IPS-15b (cell line): ENCODE measurements around the gene COQ5.

Experiments
- H3K27me3 ChIP-seq: one replicate; pipeline ENCODE4 v1.6.1; 2013; ENCODE audit warnings: low read length; ENCODE audit not compliant: control insufficient read depth, insufficient read depth
- H3K36me3 ChIP-seq: one replicate; pipeline ENCODE4 v1.6.1; 2013; ENCODE audit warnings: low read length; ENCODE audit not compliant: control insufficient read depth, insufficient read depth
- H3K4me1 ChIP-seq: one replicate; pipeline ENCODE4 v1.6.1; 2013; ENCODE audit warnings: mild to moderate bottlenecking, low read length; ENCODE audit not compliant: control insufficient read depth, insufficient read depth
- H3K4me3 ChIP-seq: one replicate; pipeline ENCODE4 v1.5.1; 2013; ENCODE audit warnings: low read depth, low read length
- H3K9ac ChIP-seq: one replicate; pipeline ENCODE4 v1.6.1; 2013; ENCODE audit warnings: low read depth, mild to moderate bottlenecking, low read length
- H3K9me3 ChIP-seq: one replicate; pipeline ENCODE4 v1.6.1; 2013; ENCODE audit warnings: mild to moderate bottlenecking, low read length; ENCODE audit not compliant: control insufficient read depth, insufficient read depth

COQ5 gene, protein sequence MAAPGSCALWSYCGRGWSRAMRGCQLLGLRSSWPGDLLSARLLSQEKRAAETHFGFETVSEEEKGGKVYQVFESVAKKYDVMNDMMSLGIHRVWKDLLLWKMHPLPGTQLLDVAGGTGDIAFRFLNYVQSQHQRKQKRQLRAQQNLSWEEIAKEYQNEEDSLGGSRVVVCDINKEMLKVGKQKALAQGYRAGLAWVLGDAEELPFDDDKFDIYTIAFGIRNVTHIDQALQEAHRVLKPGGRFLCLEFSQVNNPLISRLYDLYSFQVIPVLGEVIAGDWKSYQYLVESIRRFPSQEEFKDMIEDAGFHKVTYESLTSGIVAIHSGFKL

DNA sequence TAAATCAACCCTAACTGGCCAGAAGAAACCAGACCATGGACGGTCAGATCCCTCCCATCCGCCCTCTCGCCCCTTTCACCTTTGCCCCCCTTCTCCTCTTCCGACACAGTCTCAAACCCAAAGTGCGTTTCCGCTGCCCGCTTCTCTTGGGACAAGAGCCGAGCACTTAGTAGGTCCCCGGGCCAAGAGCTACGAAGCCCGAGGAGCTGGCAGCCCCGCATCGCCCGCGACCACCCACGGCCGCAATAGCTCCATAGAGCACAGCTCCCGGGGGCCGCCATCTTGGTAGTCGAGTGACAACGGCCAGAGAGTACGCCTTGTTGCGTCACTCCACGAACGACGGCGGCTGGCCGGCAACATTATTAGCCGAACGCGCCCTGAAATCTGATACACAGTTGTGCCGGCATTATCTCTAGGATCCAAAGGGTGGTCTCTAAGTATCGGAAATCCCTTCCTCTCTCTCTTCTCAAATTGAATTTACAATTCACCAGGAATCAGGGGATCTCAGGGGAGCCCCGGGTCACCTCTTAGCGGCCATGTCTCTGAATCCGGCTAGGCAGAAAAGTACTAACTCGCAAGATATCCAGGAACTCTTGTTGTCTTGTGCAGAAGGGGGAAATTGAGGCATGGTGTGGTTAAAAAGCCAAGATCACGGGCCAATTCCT is at the start of gene COQ5:
COQ5 (minus strand) TSS at position 298 of the 665 bp plus-strand sequence; CDS start at position 281, 17 bp downstream.
- peaks cover 3% of the 10 kb centered on the region for H3K4me1 ChIP-seq
- peak within 1 kb of the TSS; percentile 81 for H3K9ac ChIP-seq
- H3K36me3 ChIP-seq, result no peaks in the 10 kb centered on the region

DNA sequence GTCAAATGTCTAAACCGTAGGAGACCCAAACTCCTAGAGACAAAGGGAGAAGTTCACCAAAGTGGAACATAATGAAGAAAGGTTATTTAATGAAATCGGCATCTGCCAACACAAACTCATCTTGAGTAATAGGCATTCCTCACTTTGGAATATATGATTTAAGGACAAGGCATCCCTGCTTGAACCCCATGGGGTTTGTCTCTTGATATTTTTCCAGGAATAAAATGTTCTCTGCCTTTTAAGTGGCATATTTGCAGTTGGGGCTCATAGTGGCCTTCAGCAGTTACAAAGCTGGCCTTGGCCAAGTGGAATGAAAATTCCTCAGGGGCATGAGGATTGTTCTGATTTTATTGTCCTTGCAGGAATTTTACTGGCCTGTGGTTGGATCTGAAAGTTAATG is 45.1 kb upstream of the COQ5 start:
- no peak overlapping the region for H3K4me3 ChIP-seq

More for the DNA sequence above, at the start of gene COQ5:
- Histone ChIP-seq H3K27me3 (no peaks in the 10 kb centered on the region), H3K4me3 (peak within 1 kb of the TSS; percentile 99), H3K9me3 (no peaks in the 10 kb centered on the region)

DNA sequence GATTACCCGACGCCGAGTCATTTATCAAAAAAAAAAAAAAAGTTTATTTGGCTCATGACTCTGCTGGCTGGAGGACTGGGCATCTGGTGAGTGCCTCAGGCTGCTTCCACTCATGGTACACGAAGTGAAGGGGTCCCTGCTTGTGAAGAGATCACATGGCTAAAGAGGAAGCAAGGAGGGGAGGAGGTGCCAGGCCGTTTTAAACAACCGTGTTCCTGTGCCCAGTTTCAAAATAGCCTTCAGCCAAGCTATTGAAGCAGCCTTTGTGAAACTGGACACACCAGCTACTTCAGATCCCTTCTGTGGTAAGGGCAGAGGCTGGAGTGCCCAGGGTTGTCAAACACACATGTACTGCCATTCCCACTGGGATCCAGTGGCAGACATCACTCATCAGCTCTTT is 44.6 kb upstream of the COQ5 start:
- Histone ChIP-seq H3K36me3 (peaks cover 44% of the 10 kb centered on the region), H3K4me3 (no peak overlapping the region), H3K9ac (no peak overlapping the region), H3K27me3 (no peaks in the 10 kb centered on the region), H3K9me3 (no peaks in the 10 kb centered on the region), H3K4me1 (no peaks in the 10 kb centered on the region)

More for the DNA sequence above, 45.1 kb upstream of the COQ5 start:
- no peaks in the 10 kb centered on the region for H3K9me3 ChIP-seq
- peaks cover 49% of the 10 kb centered on the region for H3K36me3 ChIP-seq
- no peak overlapping the region for H3K9ac ChIP-seq
- no peaks in the 10 kb centered on the region for H3K4me1 ChIP-seq
- H3K27me3 ChIP-seq, result no peaks in the 10 kb centered on the region

DNA sequence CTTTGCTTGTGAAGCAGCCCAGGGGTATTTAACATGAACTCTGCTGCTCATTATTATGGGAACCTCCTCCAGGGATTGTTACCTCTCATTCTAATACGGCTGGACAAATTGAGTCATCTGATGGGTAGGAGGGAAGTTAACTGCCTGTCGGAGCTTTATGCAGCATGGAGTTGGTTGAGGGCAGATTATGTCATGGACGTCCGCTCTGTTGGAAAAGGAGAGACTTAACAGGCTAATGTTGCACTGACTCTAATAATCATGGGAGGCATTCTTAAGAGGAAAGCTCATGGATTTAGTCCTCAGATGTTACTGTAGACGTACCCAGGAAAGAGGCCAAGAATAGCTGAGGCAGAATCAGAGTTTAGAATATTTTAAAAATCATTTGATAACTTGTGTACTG is 42.3 kb upstream of the COQ5 start:
- Histone ChIP-seq H3K4me1 (no peaks in the 10 kb centered on the region), H3K36me3 (peaks cover 39% of the 10 kb centered on the region)

DNA sequence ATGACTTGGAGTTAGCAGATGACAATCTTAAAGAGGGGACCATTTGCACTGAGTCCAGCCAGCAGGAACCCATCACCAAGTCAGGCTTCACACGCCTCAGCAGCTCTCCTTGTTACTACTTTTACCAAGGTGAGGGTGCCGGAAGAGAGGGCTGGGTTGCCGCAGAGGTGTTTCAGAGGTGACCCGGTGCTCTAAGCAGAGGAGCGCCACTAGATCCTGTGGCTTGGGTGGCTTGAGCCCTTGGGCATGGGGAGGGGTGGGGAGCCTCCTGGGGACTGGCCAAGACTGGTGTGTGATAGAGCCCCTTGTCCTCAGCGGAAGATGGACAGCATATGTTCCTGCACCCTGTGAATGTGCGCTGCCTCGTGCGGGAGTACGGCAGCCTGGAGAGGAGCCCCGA is 34.5 kb upstream of the COQ5 start:
- Histone ChIP-seq H3K4me3 (no peak overlapping the region), H3K36me3 (peaks cover 54% of the 10 kb centered on the region), H3K4me1 (no peaks in the 10 kb centered on the region), H3K27me3 (no peaks in the 10 kb centered on the region), H3K9me3 (no peaks in the 10 kb centered on the region), H3K9ac (no peak overlapping the region)

More for the DNA sequence above, 42.3 kb upstream of the COQ5 start:
- Histone ChIP-seq H3K4me3 (no peak overlapping the region), H3K27me3 (no peaks in the 10 kb centered on the region), H3K9ac (no peak overlapping the region), H3K9me3 (no peaks in the 10 kb centered on the region)

DNA sequence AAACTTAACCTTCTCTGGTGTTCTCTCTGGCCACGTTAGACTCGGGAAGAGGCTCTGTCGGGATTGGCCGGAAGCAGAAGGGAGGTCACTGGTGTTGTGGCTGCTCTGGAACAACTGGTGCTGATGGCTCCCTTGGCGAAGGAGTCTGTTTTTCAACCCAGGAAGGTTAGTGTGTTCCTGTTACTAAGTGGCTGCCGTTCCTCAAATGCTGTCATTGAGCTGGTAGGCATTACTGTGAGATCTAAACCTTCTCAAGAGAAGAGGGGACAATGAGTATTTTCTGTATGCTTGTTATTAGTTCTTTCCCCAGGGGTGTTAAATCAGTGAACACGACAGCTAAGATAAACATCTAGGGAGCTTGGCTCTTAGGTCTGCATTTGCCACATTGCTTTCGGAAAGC is 33.9 kb upstream of the COQ5 start:
- peaks cover 51% of the 10 kb centered on the region for H3K36me3 ChIP-seq
- H3K27me3 ChIP-seq, result no peaks in the 10 kb centered on the region
- H3K9ac ChIP-seq, result no peak overlapping the region
- no peaks in the 10 kb centered on the region for H3K9me3 ChIP-seq
- H3K4me3 ChIP-seq, result no peak overlapping the region
- H3K4me1 ChIP-seq, result no peaks in the 10 kb centered on the region

DNA sequence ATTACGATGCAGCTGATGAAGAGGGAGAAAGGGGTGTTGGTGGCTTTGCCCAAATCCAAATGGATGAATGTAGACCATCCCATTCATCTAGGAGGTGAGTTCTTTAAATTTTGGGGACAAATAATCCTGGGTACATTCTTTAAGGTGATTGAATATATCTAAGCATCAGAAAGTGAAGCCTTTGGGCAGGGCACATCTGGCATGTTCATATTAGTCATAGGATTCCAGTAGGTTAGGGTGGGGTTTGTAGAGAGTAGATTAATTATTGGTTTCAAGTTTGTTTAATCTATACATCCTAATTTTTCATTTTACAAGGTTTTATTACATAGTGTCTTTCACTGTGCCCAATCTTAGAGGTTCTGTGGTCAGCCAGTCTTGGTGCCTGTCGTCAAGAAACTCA is 28.6 kb upstream of the COQ5 start:
- H3K27me3 ChIP-seq, result no peaks in the 10 kb centered on the region
- no peak overlapping the region for H3K9ac ChIP-seq
- H3K9me3 ChIP-seq, result no peaks in the 10 kb centered on the region
- H3K4me1 ChIP-seq, result no peaks in the 10 kb centered on the region
- no peak overlapping the region for H3K4me3 ChIP-seq
- peaks cover 35% of the 10 kb centered on the region for H3K36me3 ChIP-seq

DNA sequence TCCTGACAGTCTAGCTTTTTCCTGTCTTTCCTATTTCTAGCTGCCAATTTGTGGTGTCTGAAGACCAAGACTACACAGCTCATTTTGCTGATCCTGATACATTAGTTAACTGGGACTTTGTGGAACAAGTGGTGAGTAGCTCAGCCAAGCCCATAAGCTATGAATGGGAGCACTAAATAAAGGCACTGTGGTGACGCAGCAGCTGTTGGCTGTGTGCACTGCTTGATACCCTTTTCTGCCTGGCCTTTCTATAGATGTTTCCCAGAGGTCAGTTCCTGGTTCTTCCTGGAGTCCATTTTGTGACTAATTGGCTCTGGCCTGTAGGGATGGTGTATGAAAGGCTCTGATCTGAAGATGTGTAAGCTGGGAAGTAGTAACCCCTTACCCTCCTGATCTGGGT is 25.7 kb upstream of the COQ5 start:
- Histone ChIP-seq H3K36me3 (peaks cover 24% of the 10 kb centered on the region), H3K27me3 (no peaks in the 10 kb centered on the region), H3K4me1 (no peaks in the 10 kb centered on the region), H3K9ac (no peak overlapping the region), H3K4me3 (no peak overlapping the region), H3K9me3 (no peaks in the 10 kb centered on the region)

DNA sequence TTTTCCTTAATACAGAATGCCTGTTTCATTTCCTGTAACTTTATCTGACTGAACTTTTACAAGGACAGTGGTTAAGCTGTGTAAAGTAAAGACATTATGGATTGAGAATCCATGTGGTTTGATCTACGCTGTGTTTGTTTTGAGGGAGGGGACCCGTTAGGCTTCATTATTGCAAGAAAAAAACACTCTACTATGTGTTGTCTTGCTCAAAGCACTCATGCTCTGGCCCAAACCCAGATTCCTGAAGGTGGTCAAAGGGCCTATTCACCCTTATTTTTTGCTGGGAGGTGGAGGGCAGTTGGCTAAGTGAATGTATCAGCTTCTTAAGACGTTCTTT is 17.1 kb upstream of the COQ5 start:
- H3K4me1 ChIP-seq, result no peaks in the 10 kb centered on the region
- H3K4me3 ChIP-seq, result no peak overlapping the region
- H3K27me3 ChIP-seq, result no peaks in the 10 kb centered on the region
- no peak overlapping the region for H3K9ac ChIP-seq
- H3K36me3 ChIP-seq, result peaks cover 5% of the 10 kb centered on the region
- H3K9me3 ChIP-seq, result no peaks in the 10 kb centered on the region

DNA sequence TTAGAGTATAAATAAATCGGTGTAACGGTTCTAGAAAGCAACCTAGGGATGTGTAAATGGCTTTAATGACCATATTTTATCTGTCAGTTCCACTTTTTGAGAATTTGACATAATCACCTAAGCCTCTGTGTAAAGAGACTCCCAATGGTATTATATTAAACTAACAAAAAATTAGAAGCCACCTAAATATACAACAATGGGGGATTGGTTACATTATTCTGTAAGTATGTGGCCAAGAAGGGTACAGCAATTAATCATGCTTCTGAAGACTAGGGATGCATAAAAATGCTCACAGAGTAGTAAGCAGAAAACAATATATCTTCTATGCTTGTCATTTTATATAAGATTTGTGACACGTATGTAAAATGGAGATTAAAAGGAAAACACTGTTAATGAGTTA is 15.7 kb upstream of the COQ5 start:
- no peaks in the 10 kb centered on the region for H3K9me3 ChIP-seq
- no peaks in the 10 kb centered on the region for H3K4me1 ChIP-seq
- no peak overlapping the region for H3K4me3 ChIP-seq
- peaks cover 5% of the 10 kb centered on the region for H3K36me3 ChIP-seq
- no peaks in the 10 kb centered on the region for H3K27me3 ChIP-seq
- H3K9ac ChIP-seq, result no peak overlapping the region

DNA sequence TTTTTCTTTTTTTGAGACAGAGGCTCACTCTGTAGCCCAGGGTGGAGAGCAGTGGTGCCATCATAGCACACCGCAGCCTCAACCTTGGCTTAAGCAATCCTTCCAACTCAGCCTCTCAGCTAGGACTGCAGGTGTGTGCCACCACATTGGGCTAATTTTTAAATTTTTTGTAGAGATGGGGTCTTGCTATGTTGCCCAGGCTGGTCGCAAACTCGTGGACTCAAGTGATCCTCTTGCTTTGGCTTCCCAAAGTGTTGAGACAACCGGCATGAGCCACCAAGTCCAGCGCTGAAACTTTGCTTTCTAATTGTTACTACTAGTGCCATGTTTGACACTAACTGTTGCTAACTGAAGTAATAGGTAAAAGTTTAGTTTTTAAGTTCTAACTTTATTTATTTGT is 13.2 kb upstream of the COQ5 start:
- Histone ChIP-seq H3K27me3 (no peaks in the 10 kb centered on the region), H3K4me3 (no peak overlapping the region), H3K9me3 (no peaks in the 10 kb centered on the region), H3K9ac (no peak overlapping the region), H3K36me3 (peaks cover 3% of the 10 kb centered on the region), H3K4me1 (peaks cover 6% of the 10 kb centered on the region)

DNA sequence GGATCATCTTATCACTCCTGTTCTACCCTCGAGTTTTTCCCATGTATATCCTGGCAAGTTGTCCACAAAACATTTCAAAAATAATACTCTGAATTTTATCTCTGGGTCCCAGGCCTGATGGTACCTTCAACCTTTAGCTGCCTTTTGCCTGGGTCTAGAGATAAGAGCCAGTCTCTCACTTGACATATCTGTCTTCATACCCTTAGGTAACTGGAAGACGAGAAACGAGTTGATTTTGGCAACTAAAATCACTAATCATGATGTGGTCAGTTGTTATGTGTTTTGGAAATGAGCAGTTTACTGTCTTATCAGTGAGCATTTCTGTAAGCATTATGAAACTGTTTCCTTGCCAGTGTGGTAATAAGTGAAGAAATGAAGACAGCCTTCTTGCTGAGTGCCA is 11.5 kb upstream of the COQ5 start:
- Histone ChIP-seq H3K4me1 (peaks cover 10% of the 10 kb centered on the region), H3K4me3 (no peak overlapping the region), H3K36me3 (peaks cover 3% of the 10 kb centered on the region), H3K27me3 (no peaks in the 10 kb centered on the region), H3K9me3 (no peaks in the 10 kb centered on the region), H3K9ac (no peak overlapping the region)
